OCI-LY7 (cell line): ENCODE results near the gene DDC.

ENCODE experiments used
- EZH2phosphoT487 ChIP-seq: fragments of 200-600 bp; sonication (generic); IDR thresholded peaks from 2 replicates; pipeline ENCODE4 v1.6.1; 2018; ENCODE audit warnings: low read depth, borderline replicate concordance, mild to moderate bottlenecking, mixed run types, antibody characterized with exemption, low read length, moderate library complexity, mixed read lengths
- TF ChIP-seq, protein P1 (sequence below): fragments of 200-600 bp; sonication (generic); conservative IDR thresholded peaks from 2 replicates; pipeline ENCODE4 v1.5.1; 2014; ENCODE audit warnings: mild to moderate bottlenecking, antibody characterized with exemption, low read length, moderate library complexity, mixed read lengths

DNA sequence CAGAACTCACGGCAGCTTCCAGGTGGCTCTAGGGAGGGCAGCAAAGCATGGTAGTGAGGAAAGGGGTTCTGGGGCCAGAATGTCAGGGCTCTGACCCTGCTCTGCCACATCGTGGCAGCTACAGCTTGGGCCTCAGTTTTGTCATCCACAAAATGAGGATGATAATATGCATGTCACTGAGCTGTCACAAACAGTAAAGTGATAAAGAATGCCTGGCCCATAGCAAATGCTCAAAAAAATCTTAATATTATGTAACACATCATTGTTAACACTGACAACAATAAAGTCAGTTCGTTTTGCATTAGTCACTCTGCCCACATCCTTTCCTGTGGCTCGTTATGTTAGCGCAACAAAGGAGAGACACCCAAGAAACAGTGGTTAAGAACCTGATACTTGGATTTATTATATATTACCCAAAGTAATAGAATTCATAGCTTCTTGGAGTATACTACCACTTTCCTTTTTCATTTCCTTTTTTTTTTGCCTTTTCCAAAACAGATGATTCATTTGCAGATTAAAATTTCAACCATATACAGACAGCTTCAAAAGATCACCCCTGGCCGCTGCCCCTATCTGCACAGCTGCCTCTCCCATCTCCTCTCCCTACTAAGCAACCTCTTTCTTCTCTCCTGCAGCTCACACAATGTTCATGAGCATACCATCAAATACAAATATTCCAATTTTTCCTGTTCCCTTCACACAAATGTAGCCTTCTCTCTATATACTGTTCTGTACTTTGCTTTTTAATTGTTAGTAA, 45.5 kb upstream of the DDC start:
- TF ChIP-seq, protein P1, sequence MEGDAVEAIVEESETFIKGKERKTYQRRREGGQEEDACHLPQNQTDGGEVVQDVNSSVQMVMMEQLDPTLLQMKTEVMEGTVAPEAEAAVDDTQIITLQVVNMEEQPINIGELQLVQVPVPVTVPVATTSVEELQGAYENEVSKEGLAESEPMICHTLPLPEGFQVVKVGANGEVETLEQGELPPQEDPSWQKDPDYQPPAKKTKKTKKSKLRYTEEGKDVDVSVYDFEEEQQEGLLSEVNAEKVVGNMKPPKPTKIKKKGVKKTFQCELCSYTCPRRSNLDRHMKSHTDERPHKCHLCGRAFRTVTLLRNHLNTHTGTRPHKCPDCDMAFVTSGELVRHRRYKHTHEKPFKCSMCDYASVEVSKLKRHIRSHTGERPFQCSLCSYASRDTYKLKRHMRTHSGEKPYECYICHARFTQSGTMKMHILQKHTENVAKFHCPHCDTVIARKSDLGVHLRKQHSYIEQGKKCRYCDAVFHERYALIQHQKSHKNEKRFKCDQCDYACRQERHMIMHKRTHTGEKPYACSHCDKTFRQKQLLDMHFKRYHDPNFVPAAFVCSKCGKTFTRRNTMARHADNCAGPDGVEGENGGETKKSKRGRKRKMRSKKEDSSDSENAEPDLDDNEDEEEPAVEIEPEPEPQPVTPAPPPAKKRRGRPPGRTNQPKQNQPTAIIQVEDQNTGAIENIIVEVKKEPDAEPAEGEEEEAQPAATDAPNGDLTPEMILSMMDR: no peak
- TF ChIP-seq EZH2phosphoT487: no peak
